Endodermal cell (in vitro differentiated cells): ENCODE results near the gene BAG5. TPM values are rescaled to one million over a fixed set of nuclear protein-coding genes. Genes with fewer than 3 reads are reported as not detected.
"Not testable (repeated sequence)": the region's sequence is repeated elsewhere in the genome, so short reads cannot be mapped to it uniquely, and the experiment has no call there.

Source experiments
- DNase-seq: peaks from one replicate; pipeline ENCODE4 v3.0.0-alpha.2; 2017
- H3K27ac ChIP-seq: 2 replicates; pipeline ENCODE4 v1.5.1; 2013; ENCODE audit warnings: mild to moderate bottlenecking, low read depth, low read length, moderate library complexity
- H3K27me3 ChIP-seq: 2 replicates; pipeline ENCODE4 v1.6.1; 2013; ENCODE audit warnings: mild to moderate bottlenecking, low read length, moderate library complexity; ENCODE audit not compliant: insufficient read depth, control insufficient read depth, poor library complexity, severe bottlenecking
- H3K36me3 ChIP-seq: 2 replicates; pipeline ENCODE4 v1.7.0; 2013; ENCODE audit warnings: mild to moderate bottlenecking, low read length, moderate library complexity; ENCODE audit not compliant: control insufficient read depth, insufficient read depth
- H3K4me1 ChIP-seq: one replicate; pipeline ENCODE4 v1.7.0; 2013; ENCODE audit warnings: low read length; ENCODE audit not compliant: control insufficient read depth, insufficient read depth
- H3K4me3 ChIP-seq: 2 replicates; pipeline ENCODE4 v1.5.1; 2013; ENCODE audit warnings: mild to moderate bottlenecking, low read length, moderate library complexity
- H3K9ac ChIP-seq: 2 replicates; pipeline ENCODE4 v1.6.1; 2013; ENCODE audit warnings: mild to moderate bottlenecking, low read length, moderate library complexity; ENCODE audit not compliant: poor library complexity, severe bottlenecking; ENCODE audit errors: extremely low read depth
- H3K9me3 ChIP-seq: 2 replicates; pipeline ENCODE4 v1.6.1; 2013; ENCODE audit warnings: mild to moderate bottlenecking, low read length, moderate library complexity; ENCODE audit not compliant: control insufficient read depth
- H3K27ac Mint-ChIP-seq: 2 replicates; pipeline ENCODE4 v1.8.0; 2020; ENCODE audit warnings: mixed read lengths
- H3K27me3 Mint-ChIP-seq: 2 replicates; pipeline ENCODE4 v1.8.0; 2021; ENCODE audit warnings: mild to moderate bottlenecking, mixed read lengths; ENCODE audit not compliant: insufficient read depth
- H3K36me3 Mint-ChIP-seq: 2 replicates; pipeline ENCODE4 v1.8.0; 2020; ENCODE audit warnings: low read depth, mixed read lengths
- H3K4me1 Mint-ChIP-seq: 2 replicates; pipeline ENCODE4 v1.8.0; 2020; ENCODE audit warnings: mixed read lengths
- H3K4me3 Mint-ChIP-seq: 2 replicates; pipeline ENCODE4 v1.8.0; 2020; ENCODE audit warnings: mild to moderate bottlenecking, moderate library complexity, mixed read lengths
- H3K9me3 Mint-ChIP-seq: 2 replicates; pipeline ENCODE4 v1.8.0; 2020; ENCODE audit warnings: mild to moderate bottlenecking, mixed read lengths
- WGBS, 2 experiments: methylation state at CpG; one replicate each; pipeline versions ENCODE4 v1.1.5 to v1.1.7; 2013; ENCODE audit warnings: missing lambda C conversion rate in 2 of 2, mixed read lengths in 1 of 2; ENCODE audit not compliant: insufficient coverage in 1 of 2, insufficient read length in 1 of 2; 5-methylcytosine and 5-hydroxymethylcytosine counted together
- total RNA-seq, 2 donors: library from RNA; stranded (reverse); fragmentation: NEBNext Ultra II Directional in 1 of 2; extraction: Animal tissue kit (Norgen Biotek cat#: 25700) in 1 of 2; gene quantifications; 2 replicates in 1 of 2; 3 replicates in 1 of 2; pipeline ENCODE4 v1.2.1, GENCODE V29; 2021
- TF ChIP-seq, protein P1 (sequence below): fragments of 200-600 bp; sonication (generic); conservative IDR thresholded peaks from 2 replicates; pipeline ENCODE4 v1.5.0; 2021; ENCODE audit warnings: antibody characterized with exemption, mild to moderate bottlenecking

BAG5 gene
- total RNA-seq, 2 donors from 2014 or later = 27.6 to 28.1 TPM

DNA sequence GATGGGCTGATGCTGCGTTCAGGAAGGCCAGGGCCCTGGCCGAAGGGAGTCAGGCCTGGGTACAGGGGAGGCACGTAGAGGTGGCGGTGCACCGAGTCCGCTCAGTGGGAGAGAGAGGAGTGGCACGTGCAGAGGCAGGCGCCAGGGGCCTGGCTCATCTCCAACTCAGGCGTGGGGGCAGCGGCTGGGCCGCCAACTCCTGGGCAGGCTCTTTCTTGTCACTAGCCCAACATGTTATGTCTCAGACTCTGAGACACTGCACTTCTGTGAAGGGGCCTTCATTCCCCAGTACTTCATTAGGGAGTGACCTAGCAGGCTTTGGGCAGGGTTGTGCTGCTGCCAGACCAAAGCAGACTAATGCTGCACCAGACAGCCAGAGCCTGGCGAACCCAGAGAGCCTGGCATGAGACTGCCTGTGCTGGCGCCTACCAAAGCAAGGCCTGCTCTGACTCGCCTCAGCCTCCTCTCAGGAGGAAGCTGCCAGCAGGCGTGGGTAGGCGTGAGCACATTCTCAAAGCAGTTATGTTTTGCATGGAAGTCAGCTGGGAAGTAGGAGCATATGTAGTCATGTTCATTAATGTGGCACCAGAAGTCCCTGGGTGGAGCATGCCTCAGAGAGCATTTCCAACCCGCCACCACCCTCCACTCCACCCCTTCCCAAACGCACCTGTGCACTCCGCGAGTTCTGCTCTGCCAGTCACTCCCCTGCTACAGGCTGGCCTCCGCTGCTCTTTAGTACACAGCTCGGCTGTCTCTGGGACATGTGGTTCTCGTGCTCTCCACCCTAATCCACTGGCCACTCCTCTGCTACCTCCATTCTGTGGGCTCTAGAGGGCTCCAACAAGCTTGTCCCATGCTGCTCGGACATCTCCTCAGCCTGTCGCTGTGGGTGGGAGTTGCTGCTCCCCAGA lies 49.5 kb downstream of the BAG5 start:
- Mint-ChIP-seq H3K27me3 (no peaks in the 10 kb centered on the region), H3K9me3 (no peaks in the 10 kb centered on the region), H3K27ac (no peak overlapping the region), H3K4me3 (no peak overlapping the region), H3K4me1 (no peaks in the 10 kb centered on the region), H3K36me3 (peaks cover 41% of the 10 kb centered on the region)
- Histone ChIP-seq H3K9ac (no peak overlapping the region), H3K4me1 (no peaks in the 10 kb centered on the region), H3K36me3 (peaks cover 31% of the 10 kb centered on the region), H3K27me3 (no peaks in the 10 kb centered on the region), H3K9me3 (no peaks in the 10 kb centered on the region), H3K27ac (peak overlapping the region; percentile 38), H3K4me3 (no peak overlapping the region)
- TF ChIP-seq, protein P1, sequence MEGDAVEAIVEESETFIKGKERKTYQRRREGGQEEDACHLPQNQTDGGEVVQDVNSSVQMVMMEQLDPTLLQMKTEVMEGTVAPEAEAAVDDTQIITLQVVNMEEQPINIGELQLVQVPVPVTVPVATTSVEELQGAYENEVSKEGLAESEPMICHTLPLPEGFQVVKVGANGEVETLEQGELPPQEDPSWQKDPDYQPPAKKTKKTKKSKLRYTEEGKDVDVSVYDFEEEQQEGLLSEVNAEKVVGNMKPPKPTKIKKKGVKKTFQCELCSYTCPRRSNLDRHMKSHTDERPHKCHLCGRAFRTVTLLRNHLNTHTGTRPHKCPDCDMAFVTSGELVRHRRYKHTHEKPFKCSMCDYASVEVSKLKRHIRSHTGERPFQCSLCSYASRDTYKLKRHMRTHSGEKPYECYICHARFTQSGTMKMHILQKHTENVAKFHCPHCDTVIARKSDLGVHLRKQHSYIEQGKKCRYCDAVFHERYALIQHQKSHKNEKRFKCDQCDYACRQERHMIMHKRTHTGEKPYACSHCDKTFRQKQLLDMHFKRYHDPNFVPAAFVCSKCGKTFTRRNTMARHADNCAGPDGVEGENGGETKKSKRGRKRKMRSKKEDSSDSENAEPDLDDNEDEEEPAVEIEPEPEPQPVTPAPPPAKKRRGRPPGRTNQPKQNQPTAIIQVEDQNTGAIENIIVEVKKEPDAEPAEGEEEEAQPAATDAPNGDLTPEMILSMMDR = no peak
- 92 to 97% methylated on average over 19 to 25 of the region's 25 CpGs for WGBS, 2 experiments
- peak; percentile 63 for DNase-seq

DNA sequence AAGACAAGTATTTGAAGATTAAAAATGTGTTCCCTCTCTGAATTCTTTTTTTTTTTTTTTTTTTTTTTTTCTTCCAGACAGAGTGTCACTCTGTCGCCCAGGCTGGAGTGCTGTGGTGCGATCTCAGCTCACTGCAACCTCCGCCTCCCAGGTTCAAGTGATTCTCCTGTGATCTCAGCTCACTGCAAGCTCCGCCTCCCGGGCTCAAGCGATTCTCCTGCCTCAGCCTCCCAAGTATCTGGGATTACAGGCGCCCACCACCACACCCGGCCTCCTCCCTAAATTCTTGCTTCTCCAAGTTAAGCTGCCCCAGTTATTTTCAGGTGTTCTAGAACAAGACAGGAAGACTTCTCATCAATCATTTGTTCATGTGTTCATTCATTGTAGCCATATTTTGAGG lies 50.3 kb downstream of the BAG5 start:
- H3K27ac ChIP-seq = not testable (repeated sequence)

DNA sequence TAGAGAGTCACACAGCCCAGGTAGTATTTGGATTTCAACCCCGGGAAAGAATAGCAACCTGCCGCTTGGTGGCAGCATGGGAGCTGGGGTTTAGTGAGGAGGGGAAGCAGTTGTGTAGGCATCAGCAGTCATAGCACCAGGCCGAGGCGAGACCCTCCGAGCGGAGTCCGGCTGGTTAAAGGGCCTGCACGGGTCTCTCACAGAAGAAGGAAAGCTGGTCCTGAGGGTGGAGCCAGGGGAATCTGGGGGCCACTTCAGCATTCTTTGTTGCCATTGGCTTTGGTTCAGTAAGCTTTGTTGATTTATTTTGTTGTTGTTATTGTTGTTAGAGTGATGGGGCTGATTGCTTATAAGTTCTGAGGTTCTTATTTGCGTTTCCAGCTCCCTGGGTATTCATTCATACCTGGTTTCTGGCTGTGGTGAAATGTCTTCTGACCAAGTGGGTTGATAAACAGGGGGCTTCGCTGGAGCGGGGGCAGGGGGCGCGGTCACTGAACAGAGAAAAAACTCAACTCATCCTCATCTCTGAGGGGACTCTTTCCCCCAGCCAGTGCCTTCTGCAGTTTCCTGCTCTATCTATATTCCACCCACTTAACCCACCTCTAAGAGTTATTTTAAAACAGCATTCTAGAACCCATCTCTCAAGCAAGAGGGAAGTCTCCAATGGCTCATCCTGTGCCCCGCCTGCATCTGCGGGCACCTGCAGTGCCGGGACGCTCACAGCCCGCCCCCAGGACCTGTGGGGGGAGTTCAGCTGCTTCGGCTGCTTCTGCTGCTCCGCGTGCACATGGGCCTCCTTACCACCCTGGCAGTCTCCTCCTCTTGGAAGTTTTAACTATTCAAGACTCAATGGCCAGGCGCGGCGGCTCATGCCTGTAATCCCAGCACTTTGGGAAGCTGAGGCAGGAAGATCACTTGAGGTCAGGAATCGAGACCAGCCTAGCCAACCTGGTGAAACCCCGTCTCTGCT lies 51.4 kb downstream of the BAG5 start:
- Histone ChIP-seq H3K9me3 (no peaks in the 10 kb centered on the region), H3K4me1 (no peaks in the 10 kb centered on the region), H3K27me3 (no peaks in the 10 kb centered on the region), H3K36me3 (peaks cover 34% of the 10 kb centered on the region), H3K27ac (no peak overlapping the region), H3K9ac (no peak overlapping the region), H3K4me3 (no peak overlapping the region)
- no peak overlapping the region for H3K27ac Mint-ChIP-seq
- no peak overlapping the region for H3K4me3 Mint-ChIP-seq
- WGBS, 2 experiments = 93 to 98% methylated on average over 15 to 26 of the region's 26 CpGs
- no peaks in the 10 kb centered on the region for H3K9me3 Mint-ChIP-seq
- TF ChIP-seq, protein P1 = peak; percentile 42
- no peaks in the 10 kb centered on the region for H3K4me1 Mint-ChIP-seq
- no peaks in the 10 kb centered on the region for H3K27me3 Mint-ChIP-seq
- H3K36me3 Mint-ChIP-seq = peaks cover 56% of the 10 kb centered on the region
- peak; percentile 70 for DNase-seq

More for the DNA sequence above, 50.3 kb downstream of the BAG5 start:
- DNase-seq = peak; percentile 12
- H3K27me3 Mint-ChIP-seq, H3K9ac ChIP-seq, H3K27me3 ChIP-seq, H3K9me3 ChIP-seq, H3K9me3 Mint-ChIP-seq, H3K4me1 ChIP-seq, H3K4me3 ChIP-seq, H3K4me3 Mint-ChIP-seq, H3K4me1 Mint-ChIP-seq, H3K27ac Mint-ChIP-seq: not testable (repeated sequence)
- H3K36me3 Mint-ChIP-seq = peaks cover 49% of the 10 kb centered on the region
- peaks cover 31% of the 10 kb centered on the region for H3K36me3 ChIP-seq
- 89 to 94% methylated on average over 4 to 8 of the region's 8 CpGs for WGBS, 2 experiments
